Body of pancreas (tissue), 4 donors: ENCODE results near the gene ENDOU.

Source experiments
- POLR2A ChIP-seq, 3 donors: fragments of 450-650 bp; IDR thresholded peaks; one replicate each; pipeline ENCODE4 v1.6.1; 2016; ENCODE audit warnings: antibody characterized with exemption in 3 of 3, mild to moderate bottlenecking in 2 of 3
- TF ChIP-seq, protein P1 (sequence below), 7 experiments: fragments of 450-650 bp in 4 of 7; fragments of 200-600 bp in 3 of 7; sonication (generic) in 3 of 7; IDR thresholded peaks; one replicate each; pipeline ENCODE4 v1.5.1; 2016 to 2019; ENCODE audit warnings: antibody characterized with exemption in 7 of 7

GRCh38 chr12:47730341-47730744 is 5.1 kb upstream of the ENDOU start:
- no peak for TF ChIP-seq POLR2A (IDR thresholded peaks at IDR 0.05)
- TF ChIP-seq, protein P1, sequence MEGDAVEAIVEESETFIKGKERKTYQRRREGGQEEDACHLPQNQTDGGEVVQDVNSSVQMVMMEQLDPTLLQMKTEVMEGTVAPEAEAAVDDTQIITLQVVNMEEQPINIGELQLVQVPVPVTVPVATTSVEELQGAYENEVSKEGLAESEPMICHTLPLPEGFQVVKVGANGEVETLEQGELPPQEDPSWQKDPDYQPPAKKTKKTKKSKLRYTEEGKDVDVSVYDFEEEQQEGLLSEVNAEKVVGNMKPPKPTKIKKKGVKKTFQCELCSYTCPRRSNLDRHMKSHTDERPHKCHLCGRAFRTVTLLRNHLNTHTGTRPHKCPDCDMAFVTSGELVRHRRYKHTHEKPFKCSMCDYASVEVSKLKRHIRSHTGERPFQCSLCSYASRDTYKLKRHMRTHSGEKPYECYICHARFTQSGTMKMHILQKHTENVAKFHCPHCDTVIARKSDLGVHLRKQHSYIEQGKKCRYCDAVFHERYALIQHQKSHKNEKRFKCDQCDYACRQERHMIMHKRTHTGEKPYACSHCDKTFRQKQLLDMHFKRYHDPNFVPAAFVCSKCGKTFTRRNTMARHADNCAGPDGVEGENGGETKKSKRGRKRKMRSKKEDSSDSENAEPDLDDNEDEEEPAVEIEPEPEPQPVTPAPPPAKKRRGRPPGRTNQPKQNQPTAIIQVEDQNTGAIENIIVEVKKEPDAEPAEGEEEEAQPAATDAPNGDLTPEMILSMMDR (IDR thresholded peaks at IDR 0.05) = no peak
